A549 (cell line): ENCODE data around the gene LCE2A. TPM values are rescaled to one million over a fixed set of nuclear protein-coding genes. Genes with fewer than 3 reads are reported as not detected.
"Not testable (repeated sequence)": the region's sequence is repeated elsewhere in the genome, so short reads cannot be mapped to it uniquely, and the experiment has no call there.

Source experiments
- ATAC-seq, 2 experiments: fragments of 200-7000 bp in 1 of 2; fragments of >200 bp in 1 of 2; cut with Nextera tagmentation in 1 of 2; cut with Tn5 transposase in 1 of 2; 3 replicates each; pipeline versions ENCODE4 v1.8.0 to v1.9.1; 2018 to 2020; ENCODE audit warnings: mild to moderate bottlenecking in 1 of 2, moderate library complexity in 1 of 2
- CTCF ChIA-PET: fragments of 300-600 bp; sonication (Branson Sonifier 250); formaldehyde crosslinking; extraction: SDS; loops from one replicate; lab custom pipeline; 2021; ENCODE audit warnings: antibody characterized with exemption, inconsistent platforms; lab: Yijun Ruan, JAX
- POLR2A ChIA-PET: fragments of 350-600 bp; formaldehyde crosslinking; extraction: SDS; loops from one replicate; lab custom pipeline; 2021; ENCODE audit warnings: antibody characterized with exemption, inconsistent platforms; lab: Yijun Ruan, JAX
- DNase-seq, 2 experiments: peaks; one replicate each; pipeline versions ENCODE4 v3.0.0 to v3.0.0-alpha.2; 2011 to 2016; ENCODE audit warnings: low read depth in 1 of 2, low spot score in 1 of 2
- FAIRE-seq: peaks from 2 replicates; lab custom pipeline; 2011; peaks lifted over from hg19 to GRCh38; lab: Jason Lieb, UNC
- H3K27ac ChIP-seq, 2 experiments: fragments of >200 bp; sonication (Bioruptor Twin); formaldehyde crosslinking; 3 replicates each; pipeline ENCODE4 v1.5.1; 2016 to 2017
- H3K4me1 ChIP-seq: fragments of >200 bp; sonication (Bioruptor Twin); formaldehyde crosslinking; 3 replicates; pipeline ENCODE4 v1.6.1; 2016
- H3K4me2 ChIP-seq: fragments of >200 bp; sonication (Bioruptor Twin); formaldehyde crosslinking; 3 replicates; pipeline ENCODE4 v1.6.1; 2016
- H3K4me3 ChIP-seq: fragments of >200 bp; sonication (Bioruptor Twin); formaldehyde crosslinking; 3 replicates; pipeline ENCODE4 v1.5.1; 2016
- H3K9me3 ChIP-seq: fragments of >200 bp; sonication (Bioruptor Twin); formaldehyde crosslinking; 3 replicates; pipeline ENCODE4 v1.6.1; 2016
- CBX2 ChIP-seq: fragments of 200-600 bp; sonication (generic); IDR thresholded peaks from 2 replicates; pipeline ENCODE4 v1.6.1; 2016; ENCODE audit warnings: low read depth, mild to moderate bottlenecking, borderline replicate concordance
- CEBPB ChIP-seq, 2 experiments: fragments of >200 bp in 1 of 2; sonication (Bioruptor Twin) in 1 of 2; formaldehyde crosslinking in 1 of 2; IDR thresholded peaks; 2 replicates each; pipeline ENCODE4 v1.6.1; 2012 to 2016
- CHD2 ChIP-seq: fragments of 150-350 bp; IDR thresholded peaks from 2 replicates; pipeline ENCODE4 v1.6.1; 2014; ENCODE audit warnings: low read length; ENCODE audit not compliant: partially characterized antibody
- EP300 ChIP-seq, 2 experiments: fragments of >200 bp; sonication (Bioruptor Twin); formaldehyde crosslinking; IDR thresholded peaks; 2 replicates in 1 of 2; 3 replicates in 1 of 2; pipeline ENCODE4 v1.6.1; 2016 to 2017
- HDAC2 ChIP-seq: fragments of 200-600 bp; sonication (generic); IDR thresholded peaks from 2 replicates; pipeline ENCODE4 v1.6.1; 2016
- KDM1A ChIP-seq: fragments of 200-600 bp; sonication (generic); IDR thresholded peaks from 2 replicates; pipeline ENCODE4 v1.6.1; 2016; ENCODE audit warnings: low read depth, mild to moderate bottlenecking
- MAFK ChIP-seq: fragments of 450-650 bp; IDR thresholded peaks from 2 replicates; pipeline ENCODE4 v1.6.1; 2014; ENCODE audit not compliant: partially characterized antibody
- MAZ ChIP-seq: fragments of 150-350 bp; IDR thresholded peaks from 2 replicates; pipeline ENCODE4 v1.6.1; 2014; ENCODE audit warnings: antibody characterized with exemption, low read depth, low read length, borderline replicate concordance
- NPAS2 ChIP-seq: fragments of 250-450 bp; sonication (Bioruptor Pico); IDR thresholded peaks from 2 replicates; pipeline ENCODE4 v1.8.0; 2022; ENCODE audit warnings: mild to moderate bottlenecking, moderate library complexity, borderline replicate concordance
- NR3C1 ChIP-seq: fragments of >200 bp; sonication (Bioruptor Twin); formaldehyde crosslinking; IDR thresholded peaks from 3 replicates; pipeline ENCODE4 v1.6.1; 2017
- PHF8 ChIP-seq: fragments of 200-600 bp; sonication (generic); IDR thresholded peaks from 2 replicates; pipeline ENCODE4 v1.6.1; 2016; ENCODE audit warnings: low read depth, mild to moderate bottlenecking, antibody characterized with exemption, moderate library complexity, borderline replicate concordance
- POLR2A ChIP-seq: IDR thresholded peaks from 2 replicates; pipeline ENCODE4 v1.6.1; 2012; ENCODE audit warnings: mild to moderate bottlenecking, low read length
- RARB ChIP-seq: fragments of 250-450 bp; sonication (Bioruptor Pico); IDR thresholded peaks from 2 replicates; pipeline ENCODE4 v1.8.0; 2021; ENCODE audit warnings: mild to moderate bottlenecking, moderate library complexity
- TFCP2L1 ChIP-seq: fragments of 250-450 bp; sonication (Bioruptor Pico); IDR thresholded peaks from 2 replicates; pipeline ENCODE4 v1.5.0; 2021; ENCODE audit warnings: mild to moderate bottlenecking
- ZC3H11A ChIP-seq: fragments of 450-650 bp; IDR thresholded peaks from 2 replicates; pipeline ENCODE4 v1.6.1; 2014; ENCODE audit warnings: antibody characterized with exemption, mild to moderate bottlenecking
- ZFP36 ChIP-seq: fragments of 450-650 bp; IDR thresholded peaks from 2 replicates; pipeline ENCODE4 v1.6.1; 2014; ENCODE audit warnings: borderline replicate concordance; ENCODE audit not compliant: partially characterized antibody
- ZSCAN20 ChIP-seq: fragments of 250-450 bp; sonication (Bioruptor Pico); IDR thresholded peaks from 2 replicates; pipeline ENCODE4 v1.8.0; 2022; ENCODE audit warnings: mild to moderate bottlenecking, moderate library complexity
- WGBS: methylation state at CpG from one replicate; pipeline ENCODE4 v1.1.6; 2017; ENCODE audit errors: missing lambda C conversion rate; 5-methylcytosine and 5-hydroxymethylcytosine counted together
- polyA plus RNA-seq, 4 experiments: library from polyadenylated mRNA; depleted of rRNA in 3 of 4; stranded (reverse); fragments of >200 nt; fragmentation: RNase III in 1 of 4; extraction: RNeasy Plus Mini Kit Qiagen cat#74134 plus additional on column Dnase treatment in 1 of 4; gene quantifications; 2 replicates in 3 of 4; 3 replicates in 1 of 4; pipeline ENCODE4 v1.2.3, GENCODE V29; 2011 to 2017
- TF ChIP-seq, protein P1 (sequence below): fragments of >200 bp; sonication (Bioruptor Twin); formaldehyde crosslinking; IDR thresholded peaks from 3 replicates; pipeline ENCODE4 v1.5.1; 2016
- TF ChIP-seq, protein P2 (sequence below): fragments of 250-450 bp; sonication (Bioruptor Pico); IDR thresholded peaks from 2 replicates; pipeline ENCODE4 v1.5.0; 2021; ENCODE audit warnings: mild to moderate bottlenecking, moderate library complexity, borderline replicate concordance
- TF ChIP-seq, protein P3 (sequence below): fragments of 150-350 bp; IDR thresholded peaks from 2 replicates; pipeline ENCODE4 v1.6.1; 2014; ENCODE audit warnings: low read depth, mild to moderate bottlenecking, low read length

LCE2A gene
- polyA plus RNA-seq, 2 of the 4 experiments (the other 2 are of a cell fraction) = not detected

DNA sequence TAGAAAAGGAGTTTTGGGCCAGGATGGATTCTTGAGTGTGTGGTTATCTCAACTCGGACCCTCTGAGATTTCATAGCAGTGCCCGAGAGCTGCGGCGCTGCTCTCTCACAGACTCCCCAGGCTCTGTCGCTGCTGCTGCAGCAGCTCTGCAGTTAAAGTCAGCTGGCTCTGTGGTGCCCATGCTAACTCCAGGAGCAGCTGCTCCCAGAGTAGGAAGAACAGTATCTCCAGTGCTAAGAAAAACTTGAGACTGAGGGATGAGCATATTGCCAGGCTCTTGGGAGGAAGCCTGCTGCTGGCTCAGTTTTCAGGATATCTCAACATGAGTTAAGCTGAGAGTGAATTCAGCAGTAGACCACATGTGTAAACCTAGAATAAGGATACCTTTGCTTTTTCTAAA is 30.5 kb upstream of the LCE2A start:
- WGBS = 53% methylated on average over 5 of the region's 5 CpGs
- H3K4me2 ChIP-seq = no peak overlapping the region
- no peak overlapping the region for H3K4me3 ChIP-seq
- no peaks in the 10 kb centered on the region for H3K4me1 ChIP-seq
- DNase-seq (no peak), FAIRE-seq (no peak), ATAC-seq (no peak)
- CTCF ChIA-PET = interaction anchor here (0.9 kb wide), 1 partner anchor 13 kb away, joined by 6 read pairs; no protein-coding TSS in a partner anchor
- H3K9me3 ChIP-seq = no peaks in the 10 kb centered on the region
- POLR2A ChIA-PET = no interaction called here
- no peak overlapping the region for H3K27ac ChIP-seq
- TF ChIP-seq CBX2 = no peak

GRCh38 chr1:152673016-152673415 is 25.1 kb upstream of the LCE2A start:
- Histone ChIP-seq H3K4me1 (no peaks in the 10 kb centered on the region), H3K4me2 (no peak overlapping the region), H3K9me3 (no peaks in the 10 kb centered on the region), H3K27ac (no peak overlapping the region), H3K4me3 (no peak overlapping the region)
- no peak for DNase-seq
- CTCF ChIA-PET = no interaction called here
- no peak for ATAC-seq
- POLR2A ChIA-PET = no interaction called here
- WGBS = 2% methylated on average over 2 of the region's 2 CpGs
- no peak for FAIRE-seq
- TF ChIP-seq NPAS2 (CRISPR knock-in tag) (no peak), POLR2A (no peak), PHF8 (no peak), MAFK (no peak), ZC3H11A (no peak), NR3C1 (no peak), KDM1A (no peak), ZFP36 (no peak), RARB (CRISPR knock-in tag) (no peak), CHD2 (no peak), CEBPB (IDR thresholded peaks at IDR 0.05) (no peak), ZSCAN20 (CRISPR knock-in tag) (no peak), EP300 (IDR thresholded peaks at IDR 0.05) (no peak), TFCP2L1 (CRISPR knock-in tag) (no peak), MAZ (no peak), HDAC2 (no peak)
- TF ChIP-seq, protein P1, sequence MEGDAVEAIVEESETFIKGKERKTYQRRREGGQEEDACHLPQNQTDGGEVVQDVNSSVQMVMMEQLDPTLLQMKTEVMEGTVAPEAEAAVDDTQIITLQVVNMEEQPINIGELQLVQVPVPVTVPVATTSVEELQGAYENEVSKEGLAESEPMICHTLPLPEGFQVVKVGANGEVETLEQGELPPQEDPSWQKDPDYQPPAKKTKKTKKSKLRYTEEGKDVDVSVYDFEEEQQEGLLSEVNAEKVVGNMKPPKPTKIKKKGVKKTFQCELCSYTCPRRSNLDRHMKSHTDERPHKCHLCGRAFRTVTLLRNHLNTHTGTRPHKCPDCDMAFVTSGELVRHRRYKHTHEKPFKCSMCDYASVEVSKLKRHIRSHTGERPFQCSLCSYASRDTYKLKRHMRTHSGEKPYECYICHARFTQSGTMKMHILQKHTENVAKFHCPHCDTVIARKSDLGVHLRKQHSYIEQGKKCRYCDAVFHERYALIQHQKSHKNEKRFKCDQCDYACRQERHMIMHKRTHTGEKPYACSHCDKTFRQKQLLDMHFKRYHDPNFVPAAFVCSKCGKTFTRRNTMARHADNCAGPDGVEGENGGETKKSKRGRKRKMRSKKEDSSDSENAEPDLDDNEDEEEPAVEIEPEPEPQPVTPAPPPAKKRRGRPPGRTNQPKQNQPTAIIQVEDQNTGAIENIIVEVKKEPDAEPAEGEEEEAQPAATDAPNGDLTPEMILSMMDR = no peak
- TF ChIP-seq, protein P2, sequence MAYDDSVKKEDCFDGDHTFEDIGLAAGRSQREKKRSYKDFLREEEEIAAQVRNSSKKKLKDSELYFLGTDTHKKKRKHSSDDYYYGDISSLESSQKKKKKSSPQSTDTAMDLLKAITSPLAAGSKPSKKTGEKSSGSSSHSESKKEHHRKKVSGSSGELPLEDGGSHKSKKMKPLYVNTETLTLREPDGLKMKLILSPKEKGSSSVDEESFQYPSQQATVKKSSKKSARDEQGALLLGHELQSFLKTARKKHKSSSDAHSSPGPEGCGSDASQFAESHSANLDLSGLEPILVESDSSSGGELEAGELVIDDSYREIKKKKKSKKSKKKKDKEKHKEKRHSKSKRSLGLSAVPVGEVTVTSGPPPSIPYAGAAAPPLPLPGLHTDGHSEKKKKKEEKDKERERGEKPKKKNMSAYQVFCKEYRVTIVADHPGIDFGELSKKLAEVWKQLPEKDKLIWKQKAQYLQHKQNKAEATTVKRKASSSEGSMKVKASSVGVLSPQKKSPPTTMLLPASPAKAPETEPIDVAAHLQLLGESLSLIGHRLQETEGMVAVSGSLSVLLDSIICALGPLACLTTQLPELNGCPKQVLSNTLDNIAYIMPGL (CRISPR knock-in tag) = no peak
- TF ChIP-seq, protein P3, sequence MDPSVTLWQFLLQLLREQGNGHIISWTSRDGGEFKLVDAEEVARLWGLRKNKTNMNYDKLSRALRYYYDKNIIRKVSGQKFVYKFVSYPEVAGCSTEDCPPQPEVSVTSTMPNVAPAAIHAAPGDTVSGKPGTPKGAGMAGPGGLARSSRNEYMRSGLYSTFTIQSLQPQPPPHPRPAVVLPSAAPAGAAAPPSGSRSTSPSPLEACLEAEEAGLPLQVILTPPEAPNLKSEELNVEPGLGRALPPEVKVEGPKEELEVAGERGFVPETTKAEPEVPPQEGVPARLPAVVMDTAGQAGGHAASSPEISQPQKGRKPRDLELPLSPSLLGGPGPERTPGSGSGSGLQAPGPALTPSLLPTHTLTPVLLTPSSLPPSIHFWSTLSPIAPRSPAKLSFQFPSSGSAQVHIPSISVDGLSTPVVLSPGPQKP = no peak

DNA sequence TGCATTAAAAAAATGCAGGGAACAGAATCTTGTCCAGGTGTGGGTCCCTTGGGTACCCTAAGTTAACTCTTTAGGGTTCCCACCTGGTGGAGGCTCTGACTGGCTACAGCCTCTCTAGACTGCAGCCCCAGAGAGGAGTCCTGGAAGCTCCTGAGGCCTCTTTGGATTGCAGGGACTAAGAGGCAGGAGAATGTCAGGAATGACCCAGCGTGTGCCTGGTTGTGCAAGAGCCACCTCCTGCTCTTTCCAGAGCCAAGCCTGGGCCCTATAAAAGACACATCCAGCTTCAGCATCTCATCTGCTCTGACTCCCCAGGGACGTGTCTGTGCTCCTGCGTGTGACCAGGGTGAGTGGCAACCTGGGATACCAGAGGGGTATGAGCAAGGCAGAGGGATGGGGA is 23.2 kb upstream of the LCE2A start, which contains the start of gene LCE2C:
TSS of gene LCE2C (plus strand) at position 297 of the 400 bp plus-strand sequence. CDS start 737 bp downstream, outside the sequence.
- H3K4me2 ChIP-seq, H3K4me3 ChIP-seq, DNase-seq, POLR2A ChIA-PET, ATAC-seq, H3K4me1 ChIP-seq, FAIRE-seq, H3K27ac ChIP-seq, H3K9me3 ChIP-seq: not testable (repeated sequence)
- CTCF ChIA-PET = interaction anchor here (1.1 kb wide), 1 partner anchor 21 kb away, joined by 3 read pairs; no protein-coding TSS in a partner anchor
- 36% methylated on average over 3 of the region's 3 CpGs for WGBS
